Measurements from ENCODE around the gene CLEC11A. TPM values are rescaled to one million over a fixed set of nuclear protein-coding genes. Genes with fewer than 3 reads are reported as not detected.
A peak's percentile ranks its signal among the peaks of the same experiment; 100 is the strongest.

Gene CLEC11A
- total and polyA plus RNA-seq, 9 of the 15 experiments (the other 6 are each of a cell fraction or from before 2014, with no cell fraction given), result 0.39 to 43.9 (median 3.4) TPM

- TF ChIP-seq IRF1 (CRISPR knock-in tag; IDR thresholded peaks at IDR 0.05; ENCODE audit: borderline replicate concordance), result no peak
- TF ChIP-seq CREB5 (CRISPR knock-in tag; IDR thresholded peaks at IDR 0.05), result no peak
- TF ChIP-seq NBN (IDR thresholded peaks at IDR 0.05; ENCODE audit: low read depth), result peak; percentile 35; the same call in 1 of the 2 replicates
- TF ChIP-seq E2F4 (CRISPR knock-in tag; IDR thresholded peaks at IDR 0.05; ENCODE audit: low read depth), result peak; percentile 82; the same call in 1 of the 2 replicates
- peak; percentile 27; the same call in 1 of the 2 replicates for TF ChIP-seq GMEB1 (CRISPR knock-in tag; IDR thresholded peaks at IDR 0.05)
- TF ChIP-seq RBM17 (IDR thresholded peaks at IDR 0.05; ENCODE audit: borderline replicate concordance, low read depth, low read length), result no peak
- 0 out of 2 replicates have a peak, but pooled peaks have one; percentile 55 for TF ChIP-seq NR2C2 (CRISPR knock-in tag; IDR thresholded peaks at IDR 0.05)
- TF ChIP-seq NR2C2 (tag; IDR thresholded peaks at IDR 0.05), result peak; percentile 45; the same call in 1 of the 2 replicates
- TF ChIP-seq SLC30A9 (CRISPR knock-in tag; IDR thresholded peaks at IDR 0.05), result no peak
- peak; percentile 48; the same call in 1 of the 2 replicates for TF ChIP-seq NR4A1 (CRISPR knock-in tag; IDR thresholded peaks at IDR 0.05)
- TF ChIP-seq NR4A1 (tag; IDR thresholded peaks at IDR 0.05), result 0 out of 2 replicates have a peak, but pooled peaks have one; percentile 43
- no peak for TF ChIP-seq ATF2 (CRISPR knock-in tag; IDR thresholded peaks at IDR 0.05)
- TF ChIP-seq ZFP1 (CRISPR knock-in tag; IDR thresholded peaks at IDR 0.05), result no peak
- TF ChIP-seq NFYB (IDR thresholded peaks at IDR 0.05; ENCODE audit: extremely low read depth, insufficient read length), result no peak
- TF ChIP-seq TAF1 (IDR thresholded peaks at IDR 0.05; ENCODE audit: control insufficient read depth, extremely low read depth, insufficient read depth, low read length, severe bottlenecking), result no peak
- peak; percentile 62 for TF ChIP-seq C11orf30 (IDR thresholded peaks at IDR 0.05; ENCODE audit: low read depth)
- TF ChIP-seq SPI1 (IDR thresholded peaks at IDR 0.05; ENCODE audit: borderline replicate concordance, low read depth, low read length), result peak; percentile 66; the same call in 1 of the 2 replicates
- peak; percentile 65; the same call in 1 of the 2 replicates for TF ChIP-seq EP400 (IDR thresholded peaks at IDR 0.05)
These were observed 2.2 kb downstream of the CLEC11A start (continued) for GRCh38 chr19:50725218-50725910.
